Activated naive CD8-positive, alpha-beta T cell treated with anti-CD3 and anti-CD28 coated beads for 36 hours (primary cell): ENCODE measurements around the gene TMEM201. TPM values are rescaled to one million over a fixed set of nuclear protein-coding genes. Genes with fewer than 3 reads are reported as not detected.

Source experiments
- DNase-seq: peaks from one replicate; pipeline ENCODE4 v3.0.0; 2021
- H3K27ac Mint-ChIP-seq: one replicate; pipeline ENCODE4 v1.8.0; 2022; ENCODE audit warnings: mild to moderate bottlenecking, moderate library complexity, mixed read lengths
- H3K27me3 Mint-ChIP-seq: one replicate; pipeline ENCODE4 v1.8.0; 2022; ENCODE audit warnings: mild to moderate bottlenecking, mixed read lengths
- H3K36me3 Mint-ChIP-seq: one replicate; pipeline ENCODE4 v1.8.0; 2021; ENCODE audit warnings: mild to moderate bottlenecking, mixed read lengths
- H3K4me1 Mint-ChIP-seq: one replicate; pipeline ENCODE4 v1.8.0; 2021; ENCODE audit warnings: mixed read lengths
- H3K4me3 Mint-ChIP-seq: one replicate; pipeline ENCODE4 v1.8.0; 2022; ENCODE audit warnings: mild to moderate bottlenecking, moderate library complexity, mixed read lengths
- H3K9me3 Mint-ChIP-seq: one replicate; pipeline ENCODE4 v1.8.0; 2022; ENCODE audit warnings: mixed read lengths
- total RNA-seq, 2 experiments: library from RNA; stranded (reverse); gene quantifications; one replicate each; pipeline ENCODE4 v1.2.3, GENCODE V29; 2021

Gene TMEM201
- total RNA-seq, 2 experiments from 2014 or later = 31.6 to 32.2 TPM

DNA sequence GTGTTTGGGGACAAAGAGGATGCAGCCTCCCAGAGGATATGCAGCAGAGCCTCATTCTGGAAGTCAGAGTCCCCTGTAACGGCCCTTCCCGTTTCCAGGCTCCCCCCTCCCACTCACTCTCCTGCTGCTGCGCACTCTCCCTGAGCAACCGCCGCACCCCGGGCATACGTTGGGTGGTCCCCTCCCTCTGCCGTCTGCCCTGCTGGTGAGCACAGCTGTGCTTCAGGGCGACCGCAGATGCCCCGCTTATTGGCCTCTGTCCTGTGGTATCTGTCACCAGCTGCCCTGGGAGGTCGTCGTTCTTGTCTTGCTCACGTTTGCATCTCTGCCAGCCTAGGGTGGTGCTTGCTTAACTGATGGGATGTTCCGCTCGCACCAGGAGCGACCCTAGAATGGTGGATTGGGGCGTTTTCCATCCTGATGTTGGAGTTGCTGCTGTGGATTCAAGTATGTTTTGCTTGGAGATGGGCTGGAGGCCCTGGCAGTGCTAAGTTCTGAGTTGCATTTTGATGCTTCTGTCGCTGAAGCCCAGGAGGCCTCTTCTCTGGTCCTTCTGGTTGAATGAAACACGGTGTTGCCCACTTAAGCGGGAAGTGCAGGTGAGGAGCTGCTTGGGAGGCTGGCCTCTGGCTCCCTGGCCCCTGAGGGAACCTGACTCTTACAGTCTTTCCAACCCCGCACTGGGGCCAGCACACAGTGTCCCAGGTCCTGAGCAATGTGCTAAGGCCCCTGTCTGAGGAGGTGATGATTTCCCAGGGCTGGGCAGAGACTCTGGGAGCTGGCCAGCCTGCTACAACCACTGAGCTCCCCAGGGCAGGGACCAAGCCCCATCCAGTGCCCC, 3.2 kb downstream of the TMEM201 start:
- Mint-ChIP-seq H3K4me1 (peaks cover 29% of the 10 kb centered on the region), H3K27me3 (no peaks in the 10 kb centered on the region), H3K9me3 (no peaks in the 10 kb centered on the region), H3K36me3 (peaks cover 14% of the 10 kb centered on the region), H3K27ac (no peak overlapping the region), H3K4me3 (no peak overlapping the region)
- DNase-seq = no peak

- H3K4me3 Mint-ChIP-seq = no peak overlapping the region
- H3K9me3 Mint-ChIP-seq = no peaks in the 10 kb centered on the region
- H3K27me3 Mint-ChIP-seq = no peaks in the 10 kb centered on the region
- H3K4me1 Mint-ChIP-seq = peaks cover 29% of the 10 kb centered on the region
- peaks cover 14% of the 10 kb centered on the region for H3K36me3 Mint-ChIP-seq
- no peak for DNase-seq
- H3K27ac Mint-ChIP-seq = no peak overlapping the region
Observed at GRCh38 chr1:9592510-9593075, 3.9 kb downstream of the TMEM201 start.

- Mint-ChIP-seq H3K36me3 (peaks cover 14% of the 10 kb centered on the region), H3K27me3 (no peaks in the 10 kb centered on the region), H3K4me1 (peaks cover 28% of the 10 kb centered on the region), H3K27ac (no peak overlapping the region), H3K9me3 (no peaks in the 10 kb centered on the region), H3K4me3 (no peak overlapping the region)
- no peak for DNase-seq
Observed at GRCh38 chr1:9593147-9593491, 4.4 kb downstream of the TMEM201 start.

- H3K9me3 Mint-ChIP-seq = no peaks in the 10 kb centered on the region
- peaks cover 25% of the 10 kb centered on the region for H3K4me1 Mint-ChIP-seq
- no peak overlapping the region for H3K4me3 Mint-ChIP-seq
- peaks cover 14% of the 10 kb centered on the region for H3K36me3 Mint-ChIP-seq
- no peak overlapping the region for H3K27ac Mint-ChIP-seq
- H3K27me3 Mint-ChIP-seq = no peaks in the 10 kb centered on the region
- peak; percentile 68 for DNase-seq
Observed at GRCh38 chr1:9593492-9594465, 5.1 kb downstream of the TMEM201 start.

DNA sequence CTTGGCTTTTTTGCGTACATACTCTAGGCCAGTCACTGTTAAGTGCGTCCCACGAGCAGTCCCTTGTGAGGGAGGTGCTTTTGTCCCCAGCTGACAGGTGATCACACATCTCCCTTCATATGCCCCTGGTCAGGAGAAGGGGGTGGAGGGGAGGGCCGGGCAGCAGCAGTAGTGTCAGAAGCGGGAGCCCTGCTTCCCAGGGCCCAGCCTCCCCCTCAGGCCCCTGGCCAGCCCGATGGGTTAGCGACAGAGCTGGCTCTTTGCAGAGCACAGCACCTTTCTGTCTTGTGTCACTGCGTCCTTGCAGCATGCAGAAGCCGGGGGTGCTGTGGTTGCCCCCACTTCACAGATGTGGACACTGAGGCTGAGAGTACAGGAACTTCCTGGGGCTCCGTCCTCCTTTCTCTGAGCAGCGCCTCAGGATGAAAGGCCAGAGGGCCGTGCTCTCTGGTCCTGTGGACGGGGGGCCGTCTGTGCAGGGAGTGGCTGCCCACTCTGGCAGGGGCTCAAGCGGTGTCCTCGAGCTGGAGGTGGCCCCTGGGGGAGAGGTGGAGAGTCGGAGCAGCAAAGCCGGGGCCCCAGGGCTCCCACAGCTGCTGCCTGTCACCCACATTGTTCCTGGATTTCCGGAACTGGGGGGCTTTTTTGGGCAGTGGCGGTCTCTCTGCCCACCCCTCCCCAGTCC, 5.9 kb downstream of the TMEM201 start:
- H3K27ac Mint-ChIP-seq = no peak overlapping the region
- H3K36me3 Mint-ChIP-seq = peaks cover 13% of the 10 kb centered on the region
- no peak for DNase-seq
- H3K4me1 Mint-ChIP-seq = peaks cover 25% of the 10 kb centered on the region
- no peak overlapping the region for H3K4me3 Mint-ChIP-seq
- no peaks in the 10 kb centered on the region for H3K9me3 Mint-ChIP-seq
- H3K27me3 Mint-ChIP-seq = no peaks in the 10 kb centered on the region

DNA sequence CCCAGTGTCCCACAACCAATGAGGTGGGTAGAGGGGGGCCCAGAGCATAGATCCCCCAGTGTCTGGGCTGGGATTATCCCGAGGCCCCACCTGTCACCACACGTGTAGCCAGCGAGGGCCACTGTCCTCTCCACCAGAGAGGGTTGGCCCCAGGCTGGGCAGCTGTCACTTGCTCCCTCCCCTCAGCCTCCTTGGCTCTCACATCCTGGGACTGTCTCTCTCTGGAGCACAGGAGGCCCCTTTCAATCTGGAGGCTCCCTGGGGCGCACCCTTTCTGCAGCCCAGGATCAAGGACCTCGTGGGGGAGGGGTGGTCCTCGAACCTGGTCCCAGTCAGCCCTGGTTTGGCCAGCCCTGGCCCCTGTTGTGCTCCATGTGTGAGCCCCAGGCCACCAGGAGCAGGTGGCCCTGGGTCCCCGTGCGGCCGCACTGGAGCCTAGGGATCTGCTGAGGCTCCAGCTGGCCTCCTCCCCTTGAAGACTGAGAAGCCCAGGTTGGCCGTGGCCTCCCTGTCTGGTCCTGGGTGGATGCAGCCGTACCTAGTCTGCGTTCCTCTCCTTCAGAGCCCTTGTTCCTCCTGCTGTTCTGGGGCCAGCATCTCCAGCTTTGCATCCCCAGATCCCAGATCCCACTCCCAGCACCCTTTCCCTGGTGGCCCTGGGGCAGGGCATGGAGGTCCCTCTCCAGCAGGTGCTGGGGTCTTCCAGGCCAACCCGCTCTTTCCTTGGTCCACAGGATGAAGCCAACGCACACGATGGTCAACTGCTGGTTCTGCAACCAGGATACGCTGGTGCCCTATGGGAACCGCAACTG, 6.7 kb downstream of the TMEM201 start:
- Mint-ChIP-seq H3K4me1 (peaks cover 21% of the 10 kb centered on the region), H3K9me3 (no peaks in the 10 kb centered on the region), H3K27me3 (no peaks in the 10 kb centered on the region), H3K36me3 (peaks cover 10% of the 10 kb centered on the region), H3K4me3 (no peak overlapping the region), H3K27ac (no peak overlapping the region)
- DNase-seq = no peak

DNA sequence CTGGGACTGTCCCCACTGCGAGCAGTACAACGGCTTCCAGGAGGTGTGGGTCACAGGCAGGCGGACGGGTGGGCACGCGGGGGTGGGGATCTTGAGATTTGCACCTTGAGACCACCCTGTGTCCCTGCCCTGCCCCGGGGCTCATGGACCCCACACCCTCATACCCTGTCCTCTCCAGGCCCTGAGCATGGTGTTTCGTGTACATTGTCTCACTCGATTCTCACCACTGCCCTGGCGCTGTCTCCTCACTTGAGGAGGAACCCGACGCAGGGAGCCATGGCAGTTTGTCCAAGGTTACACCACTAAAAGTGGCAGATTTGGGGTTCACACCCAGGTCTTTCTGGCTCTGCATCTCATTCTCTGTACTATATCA, 7.2 kb downstream of the TMEM201 start:
- no peak overlapping the region for H3K27ac Mint-ChIP-seq
- no peak overlapping the region for H3K4me3 Mint-ChIP-seq
- no peaks in the 10 kb centered on the region for H3K9me3 Mint-ChIP-seq
- H3K27me3 Mint-ChIP-seq = no peaks in the 10 kb centered on the region
- peaks cover 16% of the 10 kb centered on the region for H3K4me1 Mint-ChIP-seq
- H3K36me3 Mint-ChIP-seq = peaks cover 7% of the 10 kb centered on the region
- DNase-seq = no peak

DNA sequence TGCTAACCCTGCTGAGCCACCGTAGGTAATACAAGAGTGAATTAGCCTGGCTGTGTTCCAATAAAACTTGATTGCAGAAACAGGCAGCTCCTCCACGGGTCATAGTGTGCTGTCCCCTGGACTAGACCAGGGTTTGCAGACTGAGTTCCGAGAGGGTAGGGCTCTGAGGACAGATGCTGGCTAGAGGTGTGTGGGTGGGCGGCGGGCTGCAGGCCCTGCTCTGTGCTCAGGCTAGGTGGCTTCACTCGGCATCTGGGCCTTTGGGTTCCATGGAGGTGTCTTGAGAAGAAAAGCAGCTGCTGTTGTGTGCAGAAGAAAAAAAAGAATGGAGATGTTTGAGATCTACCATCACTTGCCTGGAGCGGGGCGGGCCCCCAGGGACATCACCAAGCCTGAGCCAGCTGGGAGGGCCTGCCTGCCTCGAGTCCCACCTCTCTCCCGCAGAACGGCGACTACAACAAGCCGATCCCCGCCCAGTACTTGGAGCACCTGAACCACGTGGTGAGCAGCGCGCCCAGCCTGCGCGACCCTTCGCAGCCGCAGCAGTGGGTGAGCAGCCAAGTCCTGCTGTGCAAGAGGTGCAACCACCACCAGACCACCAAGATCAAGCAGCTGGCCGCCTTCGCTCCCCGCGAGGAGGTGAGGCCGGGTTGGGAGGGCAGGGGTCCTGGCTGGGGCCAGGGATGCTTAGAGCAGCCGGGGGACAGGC, 7.9 kb downstream of the TMEM201 start:
- Mint-ChIP-seq H3K36me3 (peaks cover 7% of the 10 kb centered on the region), H3K4me3 (no peak overlapping the region), H3K27ac (no peak overlapping the region), H3K4me1 (peaks cover 16% of the 10 kb centered on the region), H3K9me3 (no peaks in the 10 kb centered on the region), H3K27me3 (no peaks in the 10 kb centered on the region)
- no peak for DNase-seq

- H3K27me3 Mint-ChIP-seq = no peaks in the 10 kb centered on the region
- no peaks in the 10 kb centered on the region for H3K9me3 Mint-ChIP-seq
Observed at GRCh38 chr1:9597361-9598315, 8.9 kb downstream of the TMEM201 start.

DNA sequence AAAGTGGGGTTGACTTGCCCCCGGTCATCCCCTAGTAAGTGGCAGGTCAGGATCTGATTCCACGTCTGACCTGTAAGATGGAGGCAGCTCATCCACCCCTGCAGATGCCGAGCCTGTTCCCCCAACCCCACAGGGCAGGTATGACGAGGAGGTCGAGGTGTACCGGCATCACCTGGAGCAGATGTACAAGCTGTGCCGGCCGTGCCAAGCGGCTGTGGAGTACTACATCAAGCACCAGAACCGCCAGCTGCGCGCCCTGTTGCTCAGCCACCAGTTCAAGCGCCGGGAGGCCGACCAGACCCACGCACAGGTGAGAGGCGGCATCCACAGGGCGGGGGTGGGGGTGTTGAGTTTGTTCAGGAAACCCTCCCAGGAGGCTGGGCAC, 9.6 kb downstream of the TMEM201 start:
- Mint-ChIP-seq H3K36me3 (peaks cover 5% of the 10 kb centered on the region), H3K9me3 (no peaks in the 10 kb centered on the region), H3K27ac (no peak overlapping the region), H3K4me3 (no peak overlapping the region), H3K27me3 (no peaks in the 10 kb centered on the region), H3K4me1 (peaks cover 4% of the 10 kb centered on the region)
- no peak for DNase-seq

More at GRCh38 chr1:9597361-9598315, 8.9 kb downstream of the TMEM201 start:
- H3K4me3 Mint-ChIP-seq = no peak overlapping the region
- no peak for DNase-seq
- peaks cover 10% of the 10 kb centered on the region for H3K4me1 Mint-ChIP-seq
- H3K27ac Mint-ChIP-seq = no peak overlapping the region
- peaks cover 5% of the 10 kb centered on the region for H3K36me3 Mint-ChIP-seq

DNA sequence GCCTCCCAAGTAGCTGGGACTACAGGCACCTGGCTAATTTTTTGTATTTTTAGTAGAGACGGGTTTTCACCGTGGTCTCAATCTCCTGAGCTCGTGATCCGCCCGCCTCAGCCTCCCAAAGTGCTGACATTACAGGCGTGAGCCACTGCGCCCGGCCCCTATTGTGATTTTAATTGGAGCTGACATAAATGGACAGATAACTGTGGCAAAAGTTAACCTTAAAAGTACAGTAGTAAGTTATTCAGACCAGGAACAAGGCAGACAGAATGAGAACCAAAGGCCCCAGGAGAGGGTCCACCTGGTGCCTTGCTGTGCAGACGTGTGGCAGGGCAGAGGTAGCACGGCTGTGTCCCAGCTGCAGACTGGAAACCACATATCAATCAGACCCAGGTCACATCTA, 11.0 kb downstream of the TMEM201 start:
- no peaks in the 10 kb centered on the region for H3K27me3 Mint-ChIP-seq
- no peaks in the 10 kb centered on the region for H3K4me1 Mint-ChIP-seq
- peaks cover 5% of the 10 kb centered on the region for H3K36me3 Mint-ChIP-seq
- DNase-seq = no peak
- no peak overlapping the region for H3K27ac Mint-ChIP-seq
- H3K9me3 Mint-ChIP-seq = no peaks in the 10 kb centered on the region
- H3K4me3 Mint-ChIP-seq = no peak overlapping the region

DNA sequence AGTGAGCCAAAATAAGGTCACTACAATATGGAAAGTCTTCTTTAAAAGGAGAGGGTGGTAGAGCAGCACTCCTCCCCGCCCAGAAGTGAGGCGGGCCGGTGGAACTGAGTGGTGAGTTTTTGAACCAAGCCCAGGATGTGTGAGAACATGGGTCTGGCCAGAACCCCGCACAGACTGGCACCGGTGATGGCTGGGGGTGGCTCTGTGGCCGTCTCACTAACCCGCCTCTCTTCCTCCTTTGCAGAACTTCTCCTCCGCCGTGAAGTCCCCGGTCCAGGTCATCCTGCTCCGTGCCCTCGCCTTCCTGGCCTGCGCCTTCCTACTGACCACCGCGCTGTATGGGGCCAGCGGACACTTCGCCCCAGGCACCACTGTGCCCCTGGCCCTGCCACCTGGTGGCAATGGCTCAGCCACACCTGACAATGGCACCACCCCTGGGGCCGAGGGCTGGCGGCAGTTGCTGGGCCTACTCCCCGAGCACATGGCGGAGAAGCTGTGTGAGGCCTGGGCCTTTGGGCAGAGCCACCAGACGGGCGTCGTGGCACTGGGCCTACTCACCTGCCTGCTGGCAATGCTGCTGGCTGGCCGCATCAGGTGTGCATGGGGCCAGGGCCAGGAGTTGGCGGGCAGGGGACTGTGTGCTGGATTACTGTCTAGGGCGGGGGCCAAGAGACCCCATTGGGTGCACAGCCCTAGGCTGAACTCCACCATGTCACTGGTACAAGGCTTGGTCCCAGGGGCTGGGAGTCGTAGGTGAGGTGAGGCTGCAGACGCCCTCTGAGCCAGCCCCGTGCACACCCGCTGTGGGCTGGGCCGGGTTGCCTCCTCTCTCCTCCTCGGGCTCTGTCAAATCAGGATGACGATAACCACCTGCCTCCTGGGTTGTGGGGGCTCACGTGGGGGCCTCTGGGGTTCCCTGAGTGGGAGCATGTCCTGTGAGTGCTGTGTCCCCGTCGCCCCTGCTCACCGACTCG, 12.4 kb downstream of the TMEM201 start:
- Mint-ChIP-seq H3K27me3 (no peaks in the 10 kb centered on the region), H3K9me3 (no peaks in the 10 kb centered on the region), H3K4me1 (no peaks in the 10 kb centered on the region), H3K36me3 (peaks cover 8% of the 10 kb centered on the region), H3K27ac (no peak overlapping the region), H3K4me3 (no peak overlapping the region)
- DNase-seq = no peak
